Neural progenitor cell (in vitro differentiated cells): ENCODE results near the gene CREBL2. TPM values are rescaled to one million over a fixed set of nuclear protein-coding genes. Genes with fewer than 3 reads are reported as not detected.

Source experiments
- DNase-seq: peaks from one replicate; pipeline ENCODE4 v3.0.0-alpha.2; 2016; ENCODE audit warnings: low spot score
- H2AFZ ChIP-seq: fragments of 200-600 bp; sonication (generic); replicated peaks from 2 replicates; pipeline ENCODE4 v1.6.1; 2016; ENCODE audit warnings: antibody characterized with exemption
- H3F3A ChIP-seq: fragments of 200-600 bp; sonication (generic); 2 replicates; pipeline ENCODE4 v1.6.1; 2016; ENCODE audit warnings: antibody characterized with exemption, low read depth
- H3K27ac ChIP-seq: fragments of 200-600 bp; sonication (generic); 2 replicates; pipeline ENCODE4 v1.5.1; 2016; ENCODE audit warnings: mild to moderate bottlenecking
- H3K27me3 ChIP-seq: fragments of 200-600 bp; sonication (generic); 2 replicates; pipeline ENCODE4 v1.6.1; 2016; ENCODE audit warnings: mild to moderate bottlenecking, moderate library complexity
- H3K36me3 ChIP-seq: fragments of 200-600 bp; sonication (generic); 2 replicates; pipeline ENCODE4 v1.5.1; 2016
- H3K4me1 ChIP-seq: fragments of 200-600 bp; sonication (generic); 2 replicates; pipeline ENCODE4 v1.6.1; 2016; ENCODE audit warnings: mixed run types
- H3K4me2 ChIP-seq: fragments of 200-600 bp; sonication (generic); 2 replicates; pipeline ENCODE4 v1.6.1; 2016
- H3K4me3 ChIP-seq: fragments of 200-600 bp; sonication (generic); 2 replicates; pipeline ENCODE4 v1.5.1; 2016
- H3K79me2 ChIP-seq: fragments of 200-600 bp; sonication (generic); 2 replicates; pipeline ENCODE4 v1.6.1; 2016; ENCODE audit warnings: low read depth
- H3K9ac ChIP-seq: fragments of 200-600 bp; sonication (generic); 2 replicates; pipeline ENCODE4 v1.6.1; 2016
- H3K9me3 ChIP-seq: fragments of 200-600 bp; sonication (generic); 2 replicates; pipeline ENCODE4 v1.5.1; 2016; ENCODE audit warnings: low read depth
- H4K20me1 ChIP-seq: fragments of 200-600 bp; sonication (generic); 2 replicates; pipeline ENCODE4 v1.6.1; 2016; ENCODE audit warnings: low read depth
- H3K27ac Mint-ChIP-seq: 3 replicates; pipeline ENCODE4 v1.8.0; 2021; ENCODE audit warnings: mixed read lengths
- H3K27me3 Mint-ChIP-seq: 2 replicates; pipeline ENCODE4 v1.8.0; 2022; ENCODE audit warnings: low read depth, mild to moderate bottlenecking, inconsistent platforms, moderate library complexity, mixed read lengths; ENCODE audit not compliant: insufficient read depth
- H3K36me3 Mint-ChIP-seq: 3 replicates; pipeline ENCODE4 v1.8.0; 2021; ENCODE audit warnings: mixed read lengths
- H3K4me1 Mint-ChIP-seq: 3 replicates; pipeline ENCODE4 v1.8.0; 2021; ENCODE audit warnings: mixed read lengths
- H3K4me3 Mint-ChIP-seq: 3 replicates; pipeline ENCODE4 v1.8.0; 2021; ENCODE audit warnings: mild to moderate bottlenecking, moderate library complexity, mixed read lengths
- H3K9me3 Mint-ChIP-seq: 3 replicates; pipeline ENCODE4 v1.8.0; 2020; ENCODE audit warnings: mixed read lengths
- EZH2 ChIP-seq: fragments of 200-600 bp; sonication (generic); IDR thresholded peaks from 2 replicates; pipeline ENCODE4 v1.6.1; 2017; ENCODE audit warnings: antibody characterized with exemption, mild to moderate bottlenecking, moderate library complexity
- EZH2phosphoT487 ChIP-seq: fragments of 200-600 bp; sonication (generic); IDR thresholded peaks from 2 replicates; pipeline ENCODE4 v1.6.1; 2017; ENCODE audit warnings: antibody characterized with exemption
- total RNA-seq: library from RNA; depleted of rRNA; stranded (reverse); fragments of >200 nt; gene quantifications from 2 replicates; pipeline ENCODE4 v1.2.3, GENCODE V29; 2015; ENCODE audit warnings: low replicate concordance
- TF ChIP-seq, protein P1 (sequence below): fragments of 200-600 bp; sonication (generic); IDR thresholded peaks from 2 replicates; pipeline ENCODE4 v1.5.1; 2017; ENCODE audit warnings: antibody characterized with exemption, mild to moderate bottlenecking

Gene CREBL2
- total RNA-seq, 1 donor from 2014 or later = 31.4 TPM

DNA sequence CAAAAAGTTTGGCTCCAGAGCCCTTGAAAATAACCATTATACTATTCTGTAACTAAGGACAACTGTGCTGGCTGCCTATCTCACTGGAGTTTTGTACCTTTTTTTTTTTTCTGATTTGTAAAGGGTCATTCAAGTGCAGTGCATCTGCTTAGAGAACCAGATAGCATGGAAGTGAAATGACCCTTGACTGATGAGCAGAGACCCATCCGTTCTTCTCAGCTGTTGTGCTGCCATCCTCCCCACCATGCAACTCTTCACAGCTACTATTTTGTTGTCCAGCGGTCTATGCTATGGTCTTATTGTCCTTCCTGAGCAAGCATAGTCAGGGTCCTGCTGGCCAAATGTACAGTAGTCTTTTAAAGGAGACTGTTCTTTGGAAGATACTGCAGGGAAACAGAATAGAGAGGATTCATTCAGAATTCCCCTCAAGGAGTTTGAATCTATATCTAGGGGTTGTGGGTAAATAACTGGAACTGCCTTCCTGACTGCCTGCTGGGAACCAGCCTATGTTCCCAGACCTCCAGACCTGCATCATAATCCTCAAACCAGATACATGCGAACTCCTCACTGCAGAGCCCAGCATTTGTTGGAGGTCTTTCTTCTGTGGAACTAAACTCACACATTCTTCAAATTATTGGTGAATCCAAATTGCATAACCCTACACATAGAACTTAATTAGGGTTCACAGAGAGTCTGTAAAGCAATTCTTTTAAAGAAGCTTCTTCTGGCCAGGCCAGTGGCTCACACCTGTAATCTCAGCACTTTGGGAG, 43.2 kb downstream of the CREBL2 start:
- Histone ChIP-seq H3F3A (peaks cover 16% of the 10 kb centered on the region), H2AFZ (no peak overlapping the region), H3K36me3 (peaks cover under 1% of the 10 kb centered on the region), H4K20me1 (peaks cover 10% of the 10 kb centered on the region), H3K9ac (no peak overlapping the region), H3K4me3 (no peak overlapping the region), H3K9me3 (peaks cover 1% of the 10 kb centered on the region), H3K4me2 (no peak overlapping the region), H3K4me1 (peaks cover 4% of the 10 kb centered on the region), H3K79me2 (peaks cover 22% of the 10 kb centered on the region), H3K27me3 (no peaks in the 10 kb centered on the region), H3K27ac (no peak overlapping the region)
- Mint-ChIP-seq H3K9me3 (peaks cover 8% of the 10 kb centered on the region), H3K4me1 (peaks cover 26% of the 10 kb centered on the region), H3K36me3 (peaks cover 3% of the 10 kb centered on the region), H3K27ac (peak overlapping the region; percentile 17), H3K4me3 (no peak overlapping the region), H3K27me3 (no peaks in the 10 kb centered on the region)
- no peak for DNase-seq
- TF ChIP-seq EZH2phosphoT487 (no peak), EZH2 (no peak)
- TF ChIP-seq, protein P1, sequence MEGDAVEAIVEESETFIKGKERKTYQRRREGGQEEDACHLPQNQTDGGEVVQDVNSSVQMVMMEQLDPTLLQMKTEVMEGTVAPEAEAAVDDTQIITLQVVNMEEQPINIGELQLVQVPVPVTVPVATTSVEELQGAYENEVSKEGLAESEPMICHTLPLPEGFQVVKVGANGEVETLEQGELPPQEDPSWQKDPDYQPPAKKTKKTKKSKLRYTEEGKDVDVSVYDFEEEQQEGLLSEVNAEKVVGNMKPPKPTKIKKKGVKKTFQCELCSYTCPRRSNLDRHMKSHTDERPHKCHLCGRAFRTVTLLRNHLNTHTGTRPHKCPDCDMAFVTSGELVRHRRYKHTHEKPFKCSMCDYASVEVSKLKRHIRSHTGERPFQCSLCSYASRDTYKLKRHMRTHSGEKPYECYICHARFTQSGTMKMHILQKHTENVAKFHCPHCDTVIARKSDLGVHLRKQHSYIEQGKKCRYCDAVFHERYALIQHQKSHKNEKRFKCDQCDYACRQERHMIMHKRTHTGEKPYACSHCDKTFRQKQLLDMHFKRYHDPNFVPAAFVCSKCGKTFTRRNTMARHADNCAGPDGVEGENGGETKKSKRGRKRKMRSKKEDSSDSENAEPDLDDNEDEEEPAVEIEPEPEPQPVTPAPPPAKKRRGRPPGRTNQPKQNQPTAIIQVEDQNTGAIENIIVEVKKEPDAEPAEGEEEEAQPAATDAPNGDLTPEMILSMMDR = no peak

DNA sequence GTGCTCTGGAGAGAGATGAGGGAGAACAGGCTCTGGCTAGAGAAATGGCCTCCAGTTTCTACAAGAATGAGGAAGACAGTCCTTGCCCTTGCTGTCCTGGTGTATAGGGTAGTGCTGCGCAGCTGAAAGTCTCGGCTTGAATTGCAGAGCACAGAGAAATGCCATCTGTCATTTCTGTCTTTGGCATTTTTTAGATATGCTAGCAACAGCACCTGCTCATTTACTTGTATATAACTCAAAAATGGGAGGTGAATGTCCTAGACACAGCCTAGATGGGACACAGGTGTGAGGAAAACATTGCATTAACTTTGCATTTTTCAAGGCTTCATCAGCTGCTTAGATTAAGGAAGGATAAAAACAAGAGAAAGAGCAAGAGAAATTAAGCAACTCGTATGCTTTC, 48.5 kb downstream of the CREBL2 start:
- Histone ChIP-seq H3K4me3 (no peak overlapping the region), H3K4me2 (no peak overlapping the region), H3K27me3 (no peaks in the 10 kb centered on the region), H3K9ac (no peak overlapping the region), H3K27ac (no peak overlapping the region), H3K4me1 (peaks cover 12% of the 10 kb centered on the region), H3F3A (peaks cover 18% of the 10 kb centered on the region), H4K20me1 (peaks cover 39% of the 10 kb centered on the region), H3K36me3 (peaks cover 19% of the 10 kb centered on the region), H3K79me2 (peaks cover 66% of the 10 kb centered on the region), H2AFZ (no peak overlapping the region), H3K9me3 (no peaks in the 10 kb centered on the region)
- peaks cover 25% of the 10 kb centered on the region for H3K36me3 Mint-ChIP-seq
- H3K27me3 Mint-ChIP-seq = peaks cover 3% of the 10 kb centered on the region
- DNase-seq = no peak
- no peaks in the 10 kb centered on the region for H3K9me3 Mint-ChIP-seq
- TF ChIP-seq EZH2 = no peak
- TF ChIP-seq, protein P1 = no peak
- TF ChIP-seq EZH2phosphoT487 = no peak
- no peak overlapping the region for H3K27ac Mint-ChIP-seq
- peaks cover 14% of the 10 kb centered on the region for H3K4me1 Mint-ChIP-seq
- H3K4me3 Mint-ChIP-seq = no peak overlapping the region

DNA sequence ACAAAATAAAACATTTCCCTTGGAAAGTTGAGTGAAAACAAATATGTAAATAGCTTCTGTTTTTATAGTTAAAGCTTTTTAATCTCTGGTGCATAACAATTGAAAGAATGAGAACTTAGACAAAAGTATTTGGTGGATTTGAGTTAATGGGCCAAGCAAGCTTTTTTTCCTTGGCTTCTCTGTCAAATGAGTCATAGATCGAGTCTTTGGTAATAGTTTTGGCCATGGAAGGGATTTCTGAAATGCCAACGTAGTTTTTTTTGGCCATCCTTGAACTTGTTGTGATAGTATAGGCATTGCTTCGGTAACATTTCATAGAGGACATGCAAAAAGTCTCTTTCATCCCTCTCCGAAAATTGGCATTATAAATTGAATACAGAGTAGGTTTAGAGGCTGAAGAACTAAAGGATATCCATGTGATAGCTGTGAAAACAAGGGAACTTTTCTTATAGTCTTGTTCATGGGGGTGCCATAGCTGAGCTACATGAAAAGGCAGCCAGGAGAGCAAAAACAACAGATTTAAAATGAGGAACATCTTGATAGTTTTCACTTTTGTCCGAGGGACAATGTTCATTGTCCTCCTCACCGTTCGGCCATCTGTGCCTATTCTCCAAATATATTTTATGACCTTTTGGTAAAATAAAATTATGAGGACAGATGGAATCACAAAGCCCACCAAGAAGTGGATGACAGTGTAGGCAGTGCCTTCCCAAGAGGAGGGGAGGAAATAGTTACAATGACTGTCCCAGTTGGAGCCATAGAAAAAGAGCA, 49.6 kb downstream of the CREBL2 start:
- H3K9me3 Mint-ChIP-seq = no peaks in the 10 kb centered on the region
- no peak overlapping the region for H3K4me3 Mint-ChIP-seq
- Histone ChIP-seq H3K9me3 (no peaks in the 10 kb centered on the region), H3F3A (peaks cover 24% of the 10 kb centered on the region), H3K9ac (no peak overlapping the region), H3K4me1 (peaks cover 8% of the 10 kb centered on the region), H3K79me2 (peaks cover 70% of the 10 kb centered on the region), H3K4me2 (no peak overlapping the region), H2AFZ (no peak overlapping the region), H3K36me3 (peaks cover 19% of the 10 kb centered on the region), H3K4me3 (no peak overlapping the region), H3K27me3 (no peaks in the 10 kb centered on the region), H3K27ac (peak overlapping the region; percentile 12), H4K20me1 (peaks cover 39% of the 10 kb centered on the region)
- no peak for DNase-seq
- peaks cover 8% of the 10 kb centered on the region for H3K4me1 Mint-ChIP-seq
- TF ChIP-seq EZH2 (no peak), EZH2phosphoT487 (no peak)
- TF ChIP-seq, protein P1 = no peak
- no peak overlapping the region for H3K27ac Mint-ChIP-seq
- H3K27me3 Mint-ChIP-seq = peaks cover 3% of the 10 kb centered on the region
- H3K36me3 Mint-ChIP-seq = peaks cover 26% of the 10 kb centered on the region
